Tibial artery (tissue), 4 donors: ENCODE measurements around the gene SEPSECS.

Experiments used
- DNase-seq, 2 donors: peaks; one replicate each; pipeline ENCODE4 v3.0.0-alpha.2; 2019
- H3K27ac ChIP-seq, 2 donors: fragments of 200-600 bp; sonication (generic) in 1 of 2; 1 replicate in 1 of 2; 2 replicates in 1 of 2; pipeline ENCODE4 v1.5.1; 2018 to 2019; ENCODE audit warnings: mild to moderate bottlenecking in 1 of 2
- H3K27me3 ChIP-seq, 2 donors: fragments of 200-600 bp; sonication (generic) in 1 of 2; one replicate each; pipeline versions ENCODE4 v1.5.1 to v1.6.0; 2016 to 2019
- H3K36me3 ChIP-seq, 3 donors: fragments of 200-600 bp; sonication (generic) in 2 of 3; one replicate each; pipeline ENCODE4 v1.5.1; 2016 to 2019; ENCODE audit warnings: mild to moderate bottlenecking in 2 of 3
- H3K4me1 ChIP-seq, 4 donors: fragments of 200-600 bp; sonication (generic) in 2 of 4; 1 replicate in 3 of 4; 2 replicates in 1 of 4; pipeline ENCODE4 v1.5.1; 2016 to 2019
- H3K4me3 ChIP-seq, 2 donors: fragments of 200-600 bp; sonication (generic) in 1 of 2; 1 replicate in 1 of 2; 2 replicates in 1 of 2; pipeline ENCODE4 v1.5.1; 2018 to 2019; ENCODE audit warnings: mild to moderate bottlenecking in 2 of 2
- H3K9me3 ChIP-seq, 3 donors: fragments of 200-600 bp; sonication (generic) in 1 of 3; one replicate each; pipeline ENCODE4 v1.5.1; 2016 to 2019
- intact Hi-C: fragments of 100-400 bp; cut with DNase I; formaldehyde crosslinking; loops from one replicate; pipeline ENCODE4 v1.15.0; 2023; ENCODE audit warnings: low total_unique reads
- TF ChIP-seq, protein P1 (sequence below), 2 experiments: fragments of 200-600 bp in 1 of 2; fragments of 450-650 bp in 1 of 2; IDR thresholded peaks; one replicate each; pipeline ENCODE4 v1.5.1; 2017 to 2019; ENCODE audit warnings: antibody characterized with exemption in 2 of 2, mild to moderate bottlenecking in 1 of 2, moderate library complexity in 1 of 2

The SEPSECS gene

GRCh38 chr4:25096251-25096980 is 63.8 kb downstream of the SEPSECS start:
- TF ChIP-seq, protein P1, sequence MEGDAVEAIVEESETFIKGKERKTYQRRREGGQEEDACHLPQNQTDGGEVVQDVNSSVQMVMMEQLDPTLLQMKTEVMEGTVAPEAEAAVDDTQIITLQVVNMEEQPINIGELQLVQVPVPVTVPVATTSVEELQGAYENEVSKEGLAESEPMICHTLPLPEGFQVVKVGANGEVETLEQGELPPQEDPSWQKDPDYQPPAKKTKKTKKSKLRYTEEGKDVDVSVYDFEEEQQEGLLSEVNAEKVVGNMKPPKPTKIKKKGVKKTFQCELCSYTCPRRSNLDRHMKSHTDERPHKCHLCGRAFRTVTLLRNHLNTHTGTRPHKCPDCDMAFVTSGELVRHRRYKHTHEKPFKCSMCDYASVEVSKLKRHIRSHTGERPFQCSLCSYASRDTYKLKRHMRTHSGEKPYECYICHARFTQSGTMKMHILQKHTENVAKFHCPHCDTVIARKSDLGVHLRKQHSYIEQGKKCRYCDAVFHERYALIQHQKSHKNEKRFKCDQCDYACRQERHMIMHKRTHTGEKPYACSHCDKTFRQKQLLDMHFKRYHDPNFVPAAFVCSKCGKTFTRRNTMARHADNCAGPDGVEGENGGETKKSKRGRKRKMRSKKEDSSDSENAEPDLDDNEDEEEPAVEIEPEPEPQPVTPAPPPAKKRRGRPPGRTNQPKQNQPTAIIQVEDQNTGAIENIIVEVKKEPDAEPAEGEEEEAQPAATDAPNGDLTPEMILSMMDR (IDR thresholded peaks at IDR 0.05) = no peak
- peaks cover 0 to 9% (median 0%) of the 10 kb centered on the region in 3 donors for H3K9me3 ChIP-seq
- H3K36me3 ChIP-seq = no peaks in the 10 kb centered on the region
- H3K27me3 ChIP-seq = no peaks in the 10 kb centered on the region
- peaks cover 0 to 11% (median 6%) of the 10 kb centered on the region in 4 donors for H3K4me1 ChIP-seq
- DNase-seq = peak in 1 of 2 donors; percentile 47
- H3K27ac ChIP-seq = no peak overlapping the region
- no peak overlapping the region for H3K4me3 ChIP-seq
- intact Hi-C loops = no loop called here

GRCh38 chr4:25095837-25096236 is 64.4 kb downstream of the SEPSECS start:
- intact Hi-C loops = no loop called here
- Histone ChIP-seq H3K27me3 (no peaks in the 10 kb centered on the region), H3K27ac (no peak overlapping the region), H3K9me3 (peaks cover 0 to 9% (median 0%) of the 10 kb centered on the region in 3 donors), H3K36me3 (no peaks in the 10 kb centered on the region), H3K4me3 (no peak overlapping the region), H3K4me1 (peaks cover 0 to 11% (median 6%) of the 10 kb centered on the region in 4 donors)
- DNase-seq = peak in 1 of 2 donors; percentile 38
- TF ChIP-seq, protein P1 (IDR thresholded peaks at IDR 0.05) = no peak

DNA sequence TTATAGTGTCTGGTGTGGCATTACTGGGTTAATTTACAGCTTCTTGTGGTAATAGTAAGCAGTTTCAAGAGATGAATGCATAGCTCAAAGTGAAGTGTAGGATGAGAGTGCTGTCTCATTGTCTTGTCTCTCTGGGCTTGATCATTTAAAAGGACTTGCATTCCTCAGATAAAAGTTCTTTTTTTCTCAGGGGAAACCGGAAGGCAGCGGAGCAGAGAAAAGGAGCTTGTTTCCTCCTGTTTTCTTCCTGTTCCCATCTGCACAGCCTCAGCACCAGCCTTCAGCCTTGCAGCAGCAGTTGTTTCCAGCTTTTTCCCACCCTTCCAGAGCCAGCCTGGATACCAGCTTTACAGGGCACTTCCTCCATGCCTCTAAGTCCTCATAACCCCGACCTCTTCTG is 68.1 kb downstream of the SEPSECS start:
- Histone ChIP-seq H3K27me3 (peaks cover 0 to 10% of the 10 kb centered on the region in 2 donors), H3K9me3 (peaks cover 0 to 9% (median 0%) of the 10 kb centered on the region in 3 donors), H3K4me1 (peaks cover 0 to 11% (median 8%) of the 10 kb centered on the region in 4 donors), H3K36me3 (no peaks in the 10 kb centered on the region), H3K27ac (no peak overlapping the region), H3K4me3 (no peak overlapping the region)
- no peak for DNase-seq
- TF ChIP-seq, protein P1 (IDR thresholded peaks at IDR 0.05) = no peak
- intact Hi-C loops = no loop called here

DNA sequence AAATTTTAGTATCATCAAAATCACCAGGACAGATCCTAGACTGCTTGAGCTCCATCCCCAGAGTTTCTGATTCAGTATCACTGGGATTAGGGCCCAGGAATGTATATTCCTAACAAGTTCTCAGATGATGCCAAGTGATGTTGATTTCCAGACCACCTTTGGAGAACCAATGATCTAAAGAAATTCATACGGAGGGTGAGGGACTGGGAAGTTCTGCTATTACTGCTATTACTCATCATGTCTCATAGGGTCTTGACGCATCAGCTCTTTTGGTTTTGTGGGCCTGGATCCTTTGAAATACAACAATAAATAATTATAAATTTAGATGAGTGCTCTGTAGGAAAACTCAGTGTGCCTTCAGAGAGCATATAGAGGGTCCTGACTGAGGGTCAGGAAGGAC is 69.7 kb downstream of the SEPSECS start:
- Histone ChIP-seq H3K4me3 (no peak overlapping the region), H3K36me3 (no peaks in the 10 kb centered on the region), H3K4me1 (peaks cover 0 to 11% (median 8%) of the 10 kb centered on the region in 4 donors), H3K27me3 (peaks cover 0 to 10% of the 10 kb centered on the region in 2 donors), H3K9me3 (peaks cover 0 to 9% (median 0%) of the 10 kb centered on the region in 3 donors), H3K27ac (no peak overlapping the region)
- TF ChIP-seq, protein P1 (IDR thresholded peaks at IDR 0.05) = no peak
- intact Hi-C loops = no loop called here
- DNase-seq = no peak

DNA sequence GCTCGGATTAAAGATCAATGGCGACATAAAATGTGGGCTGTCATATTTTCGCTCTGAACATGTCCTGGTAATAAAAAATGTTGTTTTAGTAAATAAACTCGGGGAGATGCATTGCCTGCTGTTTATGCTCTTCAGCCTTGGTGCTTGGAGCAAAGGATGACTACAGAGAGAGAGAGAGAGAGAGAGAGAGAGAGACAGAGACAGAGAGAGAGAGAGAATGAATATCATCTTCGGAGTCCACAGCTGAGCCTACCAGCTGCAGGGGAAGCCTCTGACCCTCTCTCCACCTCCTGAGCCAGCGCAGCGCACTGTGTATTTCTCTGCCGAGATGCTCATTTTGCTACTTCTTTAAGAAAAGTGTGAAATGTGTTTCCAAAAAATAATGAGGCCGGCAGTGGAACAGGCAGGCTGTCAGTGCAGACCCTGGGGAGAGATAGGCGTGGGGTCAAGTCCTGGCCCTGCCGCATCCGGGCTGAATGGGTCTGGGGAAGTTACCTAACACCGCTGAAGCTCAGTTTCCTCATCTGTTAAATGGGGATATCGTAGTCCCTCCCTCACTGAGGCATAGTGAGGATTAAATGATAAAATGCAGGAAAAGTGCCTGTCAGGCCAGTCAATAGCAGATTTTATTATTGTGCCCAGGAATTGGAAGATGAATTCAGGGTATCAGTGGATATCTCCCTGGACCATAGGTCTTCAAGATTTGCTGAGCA is 71.0 kb downstream of the SEPSECS start:
- H3K27ac ChIP-seq = no peak overlapping the region
- TF ChIP-seq, protein P1 (IDR thresholded peaks at IDR 0.05) = no peak
- peaks cover 0 to 9% (median 0%) of the 10 kb centered on the region in 3 donors for H3K9me3 ChIP-seq
- intact Hi-C loops = no loop called here
- peak overlapping the region in 1 of 2 donors; percentile 49 for H3K4me3 ChIP-seq
- H3K4me1 ChIP-seq = peaks cover 0 to 11% (median 8%) of the 10 kb centered on the region in 4 donors
- H3K27me3 ChIP-seq = peaks cover 0 to 10% of the 10 kb centered on the region in 2 donors
- DNase-seq = peak in 1 of 2 donors; percentile 48
- H3K36me3 ChIP-seq = no peaks in the 10 kb centered on the region
